HL-60 (cell line): ENCODE measurements around the gene USP40.

ENCODE experiments used
- DNase-seq, 2 experiments: peaks; one replicate each; pipeline ENCODE4 v3.0.0-alpha.2; 2010 to 2020; ENCODE audit warnings: low read depth in 1 of 2, low spot score in 1 of 2
- H3K27ac ChIP-seq: fragments of 250-450 bp; sonication (Bioruptor Pico); replicated peaks from 2 replicates; pipeline ENCODE4 v1.5.1; 2020; ENCODE audit warnings: mild to moderate bottlenecking, moderate library complexity
- H3K27me3 ChIP-seq: fragments of 250-450 bp; sonication (Bioruptor Pico); 2 replicates; pipeline ENCODE4 v1.5.1; 2021; ENCODE audit warnings: mild to moderate bottlenecking, moderate library complexity; ENCODE audit not compliant: insufficient read depth, poor library complexity, severe bottlenecking
- H3K4me3 ChIP-seq: replicated peaks from 2 replicates; pipeline ENCODE4 v1.5.1; 2011; ENCODE audit warnings: mild to moderate bottlenecking, control low read depth, low read length; ENCODE audit not compliant: insufficient read depth
- GABPA ChIP-seq: IDR thresholded peaks from 2 replicates; pipeline ENCODE4 v1.6.1; 2012; ENCODE audit warnings: low read depth
- POLR2AphosphoS5 ChIP-seq: IDR thresholded peaks from 2 replicates; pipeline ENCODE4 v1.6.1; 2012; ENCODE audit warnings: low read depth
- SPI1 ChIP-seq: IDR thresholded peaks from 2 replicates; pipeline ENCODE4 v1.6.1; 2012; ENCODE audit warnings: low read depth, mild to moderate bottlenecking, borderline replicate concordance
- TF ChIP-seq, protein P1 (sequence below): IDR thresholded peaks from 2 replicates; pipeline ENCODE4 v1.6.1; 2012; ENCODE audit warnings: low read depth; ENCODE audit not compliant: insufficient replicate concordance
- TF ChIP-seq, protein P2 (sequence below): IDR thresholded peaks from one replicate; pipeline ENCODE4 v1.5.1; 2011; ENCODE audit warnings: low read length, control low read depth, inconsistent platforms; ENCODE audit not compliant: insufficient read depth

USP40 gene

GRCh38 chr2:233486778-233487552, 79.6 kb downstream of the USP40 start:
- no peak for DNase-seq
- Histone ChIP-seq H3K4me3 (no peak overlapping the region), H3K27ac (no peak overlapping the region), H3K27me3 (no peaks in the 10 kb centered on the region)
- TF ChIP-seq SPI1 (no peak), POLR2AphosphoS5 (no peak), GABPA (no peak)
- TF ChIP-seq, protein P1, sequence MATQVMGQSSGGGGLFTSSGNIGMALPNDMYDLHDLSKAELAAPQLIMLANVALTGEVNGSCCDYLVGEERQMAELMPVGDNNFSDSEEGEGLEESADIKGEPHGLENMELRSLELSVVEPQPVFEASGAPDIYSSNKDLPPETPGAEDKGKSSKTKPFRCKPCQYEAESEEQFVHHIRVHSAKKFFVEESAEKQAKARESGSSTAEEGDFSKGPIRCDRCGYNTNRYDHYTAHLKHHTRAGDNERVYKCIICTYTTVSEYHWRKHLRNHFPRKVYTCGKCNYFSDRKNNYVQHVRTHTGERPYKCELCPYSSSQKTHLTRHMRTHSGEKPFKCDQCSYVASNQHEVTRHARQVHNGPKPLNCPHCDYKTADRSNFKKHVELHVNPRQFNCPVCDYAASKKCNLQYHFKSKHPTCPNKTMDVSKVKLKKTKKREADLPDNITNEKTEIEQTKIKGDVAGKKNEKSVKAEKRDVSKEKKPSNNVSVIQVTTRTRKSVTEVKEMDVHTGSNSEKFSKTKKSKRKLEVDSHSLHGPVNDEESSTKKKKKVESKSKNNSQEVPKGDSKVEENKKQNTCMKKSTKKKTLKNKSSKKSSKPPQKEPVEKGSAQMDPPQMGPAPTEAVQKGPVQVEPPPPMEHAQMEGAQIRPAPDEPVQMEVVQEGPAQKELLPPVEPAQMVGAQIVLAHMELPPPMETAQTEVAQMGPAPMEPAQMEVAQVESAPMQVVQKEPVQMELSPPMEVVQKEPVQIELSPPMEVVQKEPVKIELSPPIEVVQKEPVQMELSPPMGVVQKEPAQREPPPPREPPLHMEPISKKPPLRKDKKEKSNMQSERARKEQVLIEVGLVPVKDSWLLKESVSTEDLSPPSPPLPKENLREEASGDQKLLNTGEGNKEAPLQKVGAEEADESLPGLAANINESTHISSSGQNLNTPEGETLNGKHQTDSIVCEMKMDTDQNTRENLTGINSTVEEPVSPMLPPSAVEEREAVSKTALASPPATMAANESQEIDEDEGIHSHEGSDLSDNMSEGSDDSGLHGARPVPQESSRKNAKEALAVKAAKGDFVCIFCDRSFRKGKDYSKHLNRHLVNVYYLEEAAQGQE, result no peak
- TF ChIP-seq, protein P2, sequence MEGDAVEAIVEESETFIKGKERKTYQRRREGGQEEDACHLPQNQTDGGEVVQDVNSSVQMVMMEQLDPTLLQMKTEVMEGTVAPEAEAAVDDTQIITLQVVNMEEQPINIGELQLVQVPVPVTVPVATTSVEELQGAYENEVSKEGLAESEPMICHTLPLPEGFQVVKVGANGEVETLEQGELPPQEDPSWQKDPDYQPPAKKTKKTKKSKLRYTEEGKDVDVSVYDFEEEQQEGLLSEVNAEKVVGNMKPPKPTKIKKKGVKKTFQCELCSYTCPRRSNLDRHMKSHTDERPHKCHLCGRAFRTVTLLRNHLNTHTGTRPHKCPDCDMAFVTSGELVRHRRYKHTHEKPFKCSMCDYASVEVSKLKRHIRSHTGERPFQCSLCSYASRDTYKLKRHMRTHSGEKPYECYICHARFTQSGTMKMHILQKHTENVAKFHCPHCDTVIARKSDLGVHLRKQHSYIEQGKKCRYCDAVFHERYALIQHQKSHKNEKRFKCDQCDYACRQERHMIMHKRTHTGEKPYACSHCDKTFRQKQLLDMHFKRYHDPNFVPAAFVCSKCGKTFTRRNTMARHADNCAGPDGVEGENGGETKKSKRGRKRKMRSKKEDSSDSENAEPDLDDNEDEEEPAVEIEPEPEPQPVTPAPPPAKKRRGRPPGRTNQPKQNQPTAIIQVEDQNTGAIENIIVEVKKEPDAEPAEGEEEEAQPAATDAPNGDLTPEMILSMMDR, result no peak

GRCh38 chr2:233486357-233486756, 80.2 kb downstream of the USP40 start:
- no peak overlapping the region for H3K27ac ChIP-seq
- TF ChIP-seq, protein P2, result no peak
- TF ChIP-seq GABPA (no peak), SPI1 (no peak), POLR2AphosphoS5 (no peak)
- TF ChIP-seq, protein P1, result no peak
- H3K27me3 ChIP-seq, result no peaks in the 10 kb centered on the region
- H3K4me3 ChIP-seq, result no peak overlapping the region
- no peak for DNase-seq

DNA sequence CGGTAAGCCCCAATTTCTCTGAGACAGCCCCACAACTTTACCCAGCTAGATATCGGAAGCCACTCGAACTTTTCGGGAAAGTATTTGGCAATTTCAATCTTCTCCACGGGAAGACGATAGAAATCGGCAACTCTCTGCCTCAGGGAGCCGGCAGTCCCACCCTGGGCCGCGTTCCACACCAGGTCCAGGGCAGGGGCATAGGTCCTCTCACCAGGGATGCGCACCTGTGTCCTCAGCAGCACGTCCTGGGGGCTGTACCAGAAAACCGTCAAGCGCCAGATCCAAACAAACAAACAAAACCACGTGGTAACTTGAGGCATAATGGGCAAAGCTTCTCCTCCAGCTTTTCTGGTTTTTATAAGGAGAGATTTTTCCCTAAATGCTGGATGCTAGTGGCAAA, 80.9 kb downstream of the USP40 start:
- DNase-seq, result no peak
- Histone ChIP-seq H3K27me3 (no peaks in the 10 kb centered on the region), H3K4me3 (no peak overlapping the region), H3K27ac (no peak overlapping the region)
- TF ChIP-seq, protein P2, result no peak
- TF ChIP-seq, protein P1, result no peak
- no peak for TF ChIP-seq POLR2AphosphoS5
- TF ChIP-seq GABPA, result no peak
- TF ChIP-seq SPI1, result no peak
